Loucy (cell line): ENCODE data around the gene TEX13D.
A peak's percentile ranks its signal among the peaks of the same experiment; 100 is the strongest.

Source experiments
- H2AFZ ChIP-seq: fragments of 200-600 bp; sonication (generic); 2 replicates; pipeline ENCODE4 v1.6.0; 2016; ENCODE audit warnings: antibody characterized with exemption, mild to moderate bottlenecking, low read length, moderate library complexity
- H3F3A ChIP-seq: fragments of 200-600 bp; 2 replicates; pipeline ENCODE4 v1.6.0; 2016; ENCODE audit warnings: antibody characterized with exemption, low read depth, mild to moderate bottlenecking
- H3K27me3 ChIP-seq: fragments of 200-600 bp; sonication (generic); 2 replicates; pipeline ENCODE4 v1.6.1; 2014; ENCODE audit warnings: low read length, mild to moderate bottlenecking; ENCODE audit not compliant: insufficient read depth, poor library complexity, severe bottlenecking
- H3K36me3 ChIP-seq: fragments of 200-600 bp; sonication (generic); 2 replicates; pipeline ENCODE4 v1.6.1; 2016; ENCODE audit warnings: low read length; ENCODE audit not compliant: insufficient read depth
- H3K4me1 ChIP-seq: fragments of 200-600 bp; sonication (generic); 2 replicates; pipeline ENCODE4 v1.5.1; 2014; ENCODE audit warnings: low read length, mild to moderate bottlenecking; ENCODE audit not compliant: insufficient read depth, poor library complexity, severe bottlenecking
- H3K4me2 ChIP-seq: fragments of 200-600 bp; sonication (generic); 2 replicates; pipeline ENCODE4 v1.6.0; 2014; ENCODE audit warnings: antibody characterized with exemption, low read length, low read depth, mild to moderate bottlenecking; ENCODE audit not compliant: poor library complexity, severe bottlenecking
- H3K4me3 ChIP-seq: fragments of 200-600 bp; sonication (generic); 2 replicates; pipeline ENCODE4 v1.5.1; 2014; ENCODE audit warnings: low read length, mild to moderate bottlenecking, mixed read lengths; ENCODE audit not compliant: poor library complexity, severe bottlenecking
- H3K79me2 ChIP-seq: fragments of 200-600 bp; sonication (generic); 2 replicates; pipeline ENCODE4 v1.6.1; 2014; ENCODE audit warnings: low read length; ENCODE audit not compliant: insufficient read depth
- H3K9ac ChIP-seq: fragments of 200-600 bp; sonication (generic); 2 replicates; pipeline ENCODE4 v1.6.0; 2014; ENCODE audit warnings: mild to moderate bottlenecking, low read depth, low read length, moderate library complexity; ENCODE audit not compliant: poor library complexity, severe bottlenecking
- H3K9me2 ChIP-seq: fragments of 200-600 bp; sonication (generic); replicated peaks from 2 replicates; pipeline ENCODE4 v1.6.1; 2016; ENCODE audit warnings: low read depth, low read length, mixed read lengths
- H3K9me3 ChIP-seq: fragments of 200-600 bp; sonication (generic); 2 replicates; pipeline ENCODE4 v1.6.1; 2014; ENCODE audit warnings: mild to moderate bottlenecking, antibody characterized with exemption, low read length, low read depth; ENCODE audit not compliant: insufficient read depth
- H4K20me1 ChIP-seq: fragments of 200-600 bp; sonication (generic); 2 replicates; pipeline ENCODE4 v1.6.0; 2014; ENCODE audit warnings: antibody characterized with exemption, low read length, mild to moderate bottlenecking; ENCODE audit not compliant: insufficient read depth, poor library complexity, severe bottlenecking
- CTCF ChIP-seq: fragments of 200-600 bp; sonication (generic); conservative IDR thresholded peaks from 2 replicates; pipeline ENCODE4 v1.5.1; 2014; ENCODE audit warnings: mild to moderate bottlenecking, antibody characterized with exemption, low read length
- EZH2phosphoT487 ChIP-seq: fragments of 200-600 bp; IDR thresholded peaks from 2 replicates; pipeline ENCODE4 v1.6.1; 2018; ENCODE audit warnings: antibody characterized with exemption, mild to moderate bottlenecking, moderate library complexity, borderline replicate concordance

Gene TEX13D

DNA sequence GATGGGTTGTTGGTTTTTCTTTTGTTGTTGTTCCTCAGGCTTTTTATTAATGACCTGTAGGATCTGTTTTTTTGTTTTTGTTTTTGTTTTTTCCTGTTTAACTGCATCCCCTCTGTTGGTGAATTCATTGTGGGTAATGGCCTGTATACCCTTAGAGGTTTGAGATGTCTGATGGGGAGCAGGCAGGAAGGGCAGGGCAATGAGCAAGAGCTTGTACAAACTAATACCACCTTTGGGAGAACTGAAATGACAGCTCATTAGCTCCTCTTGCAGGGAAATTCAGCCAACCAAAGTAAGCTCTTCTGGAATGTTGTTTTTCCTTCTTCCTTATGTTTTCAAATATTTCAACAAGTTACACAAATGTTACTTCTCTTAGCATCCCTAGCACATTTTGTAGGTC is 37.3 kb downstream of the TEX13D start:
- Histone ChIP-seq H3K27me3 (no peaks in the 10 kb centered on the region), H4K20me1 (peaks cover 2% of the 10 kb centered on the region), H3K36me3 (peaks cover 87% of the 10 kb centered on the region), H3K79me2 (peaks cover 57% of the 10 kb centered on the region), H3K9me3 (no peaks in the 10 kb centered on the region), H2AFZ (no peak overlapping the region), H3K9me2 (no peaks in the 10 kb centered on the region), H3F3A (no peaks in the 10 kb centered on the region; the same call in 1 of the 2 replicates), H3K4me3 (no peak overlapping the region), H3K9ac (no peak overlapping the region), H3K4me1 (peaks cover 23% of the 10 kb centered on the region), H3K4me2 (no peak overlapping the region)
- TF ChIP-seq CTCF, result no peak
- TF ChIP-seq EZH2phosphoT487, result no peak

DNA sequence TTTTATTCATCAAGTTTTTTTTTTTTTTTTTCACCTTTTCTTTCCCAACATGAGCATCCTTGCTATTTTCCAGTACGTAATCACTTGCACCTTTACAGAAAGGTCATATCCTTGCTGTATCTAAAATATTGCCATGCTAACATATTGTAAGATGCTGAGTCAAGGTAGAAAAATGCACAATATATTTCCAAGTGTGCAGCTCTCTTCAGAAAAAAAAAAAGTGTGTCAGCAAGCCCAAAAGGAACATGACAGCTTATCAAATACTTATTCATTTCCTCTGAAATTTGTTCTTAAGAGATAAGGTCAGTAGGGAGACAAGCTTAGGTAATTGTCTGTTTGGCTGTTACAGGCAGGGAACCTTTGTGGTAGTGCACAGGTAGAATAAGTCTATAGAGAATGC is 40.9 kb downstream of the TEX13D start:
- Histone ChIP-seq H3K9ac (no peak overlapping the region), H3K79me2 (peaks cover 23% of the 10 kb centered on the region), H3F3A (no peaks in the 10 kb centered on the region; the same call in 1 of the 2 replicates), H3K4me1 (peaks cover 52% of the 10 kb centered on the region), H3K4me2 (no peak overlapping the region), H3K27me3 (no peaks in the 10 kb centered on the region), H4K20me1 (peaks cover 2% of the 10 kb centered on the region), H3K4me3 (no peak overlapping the region), H3K9me2 (no peaks in the 10 kb centered on the region), H3K9me3 (no peaks in the 10 kb centered on the region), H3K36me3 (peaks cover 58% of the 10 kb centered on the region), H2AFZ (no peak overlapping the region)
- TF ChIP-seq EZH2phosphoT487, result no peak

DNA sequence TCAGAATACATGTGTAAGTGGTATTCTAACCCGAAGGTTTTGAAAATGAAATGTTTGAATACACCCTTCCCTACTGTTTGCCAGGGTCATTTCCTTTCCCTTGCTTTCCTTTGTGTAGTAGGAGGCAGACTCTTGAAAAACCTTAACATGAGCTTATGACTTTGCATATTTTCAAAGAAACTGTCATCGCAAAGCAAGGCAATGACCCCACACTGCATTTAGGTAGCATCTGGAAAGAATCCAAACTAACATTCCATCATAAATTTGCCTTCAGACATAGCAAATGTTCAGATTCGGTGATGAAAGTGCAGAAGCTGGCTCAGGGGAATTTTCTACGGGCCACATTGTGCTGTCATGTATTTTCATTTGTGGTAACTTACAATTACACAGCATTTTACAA is 46.2 kb downstream of the TEX13D start:
- TF ChIP-seq EZH2phosphoT487 (no peak), CTCF (no peak)
- Histone ChIP-seq H3K79me2 (peaks cover 3% of the 10 kb centered on the region; the same call in 1 of the 2 replicates), H4K20me1 (no peaks in the 10 kb centered on the region), H3K27me3 (no peaks in the 10 kb centered on the region), H3K4me1 (peaks cover 73% of the 10 kb centered on the region), H3K4me3 (peak overlapping the region; percentile 34), H3K9me2 (no peaks in the 10 kb centered on the region), H3K9ac (peak overlapping the region; percentile 69), H3K36me3 (peaks cover 7% of the 10 kb centered on the region; the same call in 1 of the 2 replicates), H3K9me3 (no peaks in the 10 kb centered on the region), H2AFZ (no peak overlapping the region), H3F3A (peaks cover 5% of the 10 kb centered on the region; the same call in 1 of the 2 replicates), H3K4me2 (peak overlapping the region; percentile 67)

DNA sequence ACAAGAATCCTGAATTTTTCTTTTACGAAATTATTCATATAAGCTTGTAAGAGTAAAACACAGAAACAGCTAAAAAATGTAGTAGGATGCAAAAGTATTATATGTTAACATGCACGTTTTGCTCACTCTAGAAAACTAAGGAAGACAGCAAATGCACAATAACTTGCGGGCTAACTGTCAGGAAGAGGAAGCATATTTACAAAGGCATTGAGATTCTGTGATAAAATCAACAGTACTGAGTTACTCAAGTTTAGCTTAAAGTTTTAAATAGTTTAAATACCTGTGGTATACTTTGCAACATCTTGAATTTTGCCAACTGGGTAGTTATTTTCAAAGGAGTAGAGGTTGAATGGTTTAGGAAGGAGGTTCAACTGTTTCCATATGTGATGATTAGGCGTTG is 50.9 kb downstream of the TEX13D start:
- Histone ChIP-seq H3F3A (peaks cover 14% of the 10 kb centered on the region; the same call in 1 of the 2 replicates), H3K4me1 (peaks cover 69% of the 10 kb centered on the region), H3K4me3 (peak overlapping the region; percentile 31), H3K27me3 (no peaks in the 10 kb centered on the region), H2AFZ (no peak overlapping the region), H3K4me2 (peak overlapping the region; percentile 57), H3K79me2 (no peaks in the 10 kb centered on the region), H3K9ac (peak overlapping the region; percentile 56), H3K9me3 (no peaks in the 10 kb centered on the region), H4K20me1 (no peaks in the 10 kb centered on the region), H3K9me2 (no peaks in the 10 kb centered on the region), H3K36me3 (no peaks in the 10 kb centered on the region)
- TF ChIP-seq EZH2phosphoT487 (no peak), CTCF (no peak)
